ENCODE measurements around the gene TMEM232.

The TMEM232 gene

GRCh38 chr5:110727025-110727314 is 499 bp upstream of the TMEM232 start:
- Histone ChIP-seq H3K4me1 (ENCODE audit: control insufficient read depth in 1 of 2, insufficient read depth in 1 of 2, low read depth in 1 of 2, low read length in 1 of 2) (peaks cover 4 to 7% of the 10 kb centered on the region in 2 experiments), H3K9me3 (no peaks in the 10 kb centered on the region), H3K36me3 (no peaks in the 10 kb centered on the region), H3K4me3 (ENCODE audit: low read depth in 1 of 2, low read length in 1 of 2) (peak overlapping the region; percentile 50 to 57), H3K27me3 (no peaks in the 10 kb centered on the region), H3K27ac (no peak overlapping the region)
- TF ChIP-seq CTCF (IDR thresholded peaks at IDR 0.05) = no peak

- no peak for TF ChIP-seq CTCF (IDR thresholded peaks at IDR 0.05)
- H3K27me3 ChIP-seq = no peaks in the 10 kb centered on the region
- H3K4me1 ChIP-seq (ENCODE audit: control insufficient read depth in 1 of 2, insufficient read depth in 1 of 2, low read depth in 1 of 2, low read length in 1 of 2) = no peaks in the 10 kb centered on the region
- H3K36me3 ChIP-seq = no peaks in the 10 kb centered on the region
- H3K27ac ChIP-seq = no peak overlapping the region
- H3K9me3 ChIP-seq = no peaks in the 10 kb centered on the region
- no peak overlapping the region for H3K4me3 ChIP-seq (ENCODE audit: low read depth in 1 of 2, low read length in 1 of 2)
Measured at GRCh38 chr5:110718311-110718710, 8.2 kb downstream of the TMEM232 start.

- Histone ChIP-seq H3K9me3 (no peaks in the 10 kb centered on the region), H3K4me3 (ENCODE audit: low read depth in 1 of 2, low read length in 1 of 2) (no peak overlapping the region), H3K4me1 (ENCODE audit: control insufficient read depth in 1 of 2, insufficient read depth in 1 of 2, low read depth in 1 of 2, low read length in 1 of 2) (no peaks in the 10 kb centered on the region), H3K36me3 (no peaks in the 10 kb centered on the region), H3K27ac (no peak overlapping the region), H3K27me3 (no peaks in the 10 kb centered on the region)
- no peak for TF ChIP-seq CTCF (IDR thresholded peaks at IDR 0.05)
Measured at GRCh38 chr5:110716247-110717245, 9.9 kb downstream of the TMEM232 start.

GRCh38 chr5:110707260-110707844 is 19.1 kb downstream of the TMEM232 start:
- Histone ChIP-seq H3K36me3 (no peaks in the 10 kb centered on the region), H3K4me1 (ENCODE audit: control insufficient read depth in 1 of 2, insufficient read depth in 1 of 2, low read depth in 1 of 2, low read length in 1 of 2) (no peaks in the 10 kb centered on the region), H3K9me3 (no peaks in the 10 kb centered on the region), H3K27me3 (no peaks in the 10 kb centered on the region), H3K4me3 (ENCODE audit: low read depth in 1 of 2, low read length in 1 of 2) (no peak overlapping the region), H3K27ac (no peak overlapping the region)
- TF ChIP-seq CTCF (IDR thresholded peaks at IDR 0.05) = no peak

GRCh38 chr5:110705349-110705748 is 21.1 kb downstream of the TMEM232 start:
- Histone ChIP-seq H3K36me3 (no peaks in the 10 kb centered on the region), H3K27ac (no peak overlapping the region), H3K9me3 (no peaks in the 10 kb centered on the region), H3K4me3 (ENCODE audit: low read depth in 1 of 2, low read length in 1 of 2) (no peak overlapping the region), H3K27me3 (no peaks in the 10 kb centered on the region), H3K4me1 (ENCODE audit: control insufficient read depth in 1 of 2, insufficient read depth in 1 of 2, low read depth in 1 of 2, low read length in 1 of 2) (no peaks in the 10 kb centered on the region)
- TF ChIP-seq CTCF (IDR thresholded peaks at IDR 0.05) = no peak
